ENCODE measurements around the gene TMEM17.

DNA sequence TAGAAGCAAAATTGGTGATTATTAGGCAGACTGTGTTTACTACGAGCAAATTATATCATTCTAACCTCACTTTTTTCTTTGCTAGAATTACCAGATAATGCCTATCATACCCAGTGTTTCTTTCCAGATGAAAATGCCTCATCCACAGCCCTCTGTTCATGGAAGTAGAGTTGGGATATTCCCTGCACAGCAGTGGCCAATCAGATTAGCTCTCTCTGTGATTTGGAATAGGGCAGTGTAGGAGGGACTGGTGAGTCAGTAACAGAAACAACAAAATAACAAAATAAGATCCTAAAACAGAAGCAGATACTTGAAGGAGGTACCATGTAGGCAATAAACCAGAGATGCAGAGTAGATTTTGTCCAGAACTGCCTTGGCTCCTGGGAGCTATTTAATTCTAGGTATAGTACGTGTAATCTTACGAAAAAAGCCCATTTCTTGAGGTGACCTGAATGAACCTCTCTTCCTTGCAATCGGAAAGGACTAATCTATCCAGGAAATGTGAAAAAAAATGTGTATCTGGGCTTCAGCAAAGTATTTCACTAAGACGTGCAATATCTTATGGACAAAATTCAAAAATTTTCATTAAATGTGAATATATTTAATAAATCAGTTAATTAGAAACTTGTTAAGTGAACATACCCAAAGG lies 18.4 kb upstream of the TMEM17 start:
- TF ChIP-seq, protein P1, sequence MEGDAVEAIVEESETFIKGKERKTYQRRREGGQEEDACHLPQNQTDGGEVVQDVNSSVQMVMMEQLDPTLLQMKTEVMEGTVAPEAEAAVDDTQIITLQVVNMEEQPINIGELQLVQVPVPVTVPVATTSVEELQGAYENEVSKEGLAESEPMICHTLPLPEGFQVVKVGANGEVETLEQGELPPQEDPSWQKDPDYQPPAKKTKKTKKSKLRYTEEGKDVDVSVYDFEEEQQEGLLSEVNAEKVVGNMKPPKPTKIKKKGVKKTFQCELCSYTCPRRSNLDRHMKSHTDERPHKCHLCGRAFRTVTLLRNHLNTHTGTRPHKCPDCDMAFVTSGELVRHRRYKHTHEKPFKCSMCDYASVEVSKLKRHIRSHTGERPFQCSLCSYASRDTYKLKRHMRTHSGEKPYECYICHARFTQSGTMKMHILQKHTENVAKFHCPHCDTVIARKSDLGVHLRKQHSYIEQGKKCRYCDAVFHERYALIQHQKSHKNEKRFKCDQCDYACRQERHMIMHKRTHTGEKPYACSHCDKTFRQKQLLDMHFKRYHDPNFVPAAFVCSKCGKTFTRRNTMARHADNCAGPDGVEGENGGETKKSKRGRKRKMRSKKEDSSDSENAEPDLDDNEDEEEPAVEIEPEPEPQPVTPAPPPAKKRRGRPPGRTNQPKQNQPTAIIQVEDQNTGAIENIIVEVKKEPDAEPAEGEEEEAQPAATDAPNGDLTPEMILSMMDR (IDR thresholded peaks at IDR 0.05; ENCODE audit: insufficient read depth, low read length, poor library complexity, severe bottlenecking) = no peak
- no peak for TF ChIP-seq EZH2phosphoT487 (conservative IDR thresholded peaks at IDR 0.05; ENCODE audit: low read length)

Measured in SU-DHL-6 (cell line).